PC-3 (cell line): ENCODE measurements around the gene CCL1.

ENCODE experiments used
- EZH2 ChIP-seq: fragments of 300-600 bp; sonication (generic); IDR thresholded peaks from one replicate; pipeline ENCODE4 v1.6.1; 2017; ENCODE audit warnings: antibody characterized with exemption, mild to moderate bottlenecking, low read length; ENCODE audit not compliant: unreplicated experiment
- TF ChIP-seq, protein P1 (sequence below): fragments of 300-600 bp; sonication (generic); conservative IDR thresholded peaks from 2 replicates; pipeline ENCODE4 v1.5.1; 2017; ENCODE audit warnings: antibody characterized with exemption, low read depth, mild to moderate bottlenecking, low read length

- TF ChIP-seq, protein P1, sequence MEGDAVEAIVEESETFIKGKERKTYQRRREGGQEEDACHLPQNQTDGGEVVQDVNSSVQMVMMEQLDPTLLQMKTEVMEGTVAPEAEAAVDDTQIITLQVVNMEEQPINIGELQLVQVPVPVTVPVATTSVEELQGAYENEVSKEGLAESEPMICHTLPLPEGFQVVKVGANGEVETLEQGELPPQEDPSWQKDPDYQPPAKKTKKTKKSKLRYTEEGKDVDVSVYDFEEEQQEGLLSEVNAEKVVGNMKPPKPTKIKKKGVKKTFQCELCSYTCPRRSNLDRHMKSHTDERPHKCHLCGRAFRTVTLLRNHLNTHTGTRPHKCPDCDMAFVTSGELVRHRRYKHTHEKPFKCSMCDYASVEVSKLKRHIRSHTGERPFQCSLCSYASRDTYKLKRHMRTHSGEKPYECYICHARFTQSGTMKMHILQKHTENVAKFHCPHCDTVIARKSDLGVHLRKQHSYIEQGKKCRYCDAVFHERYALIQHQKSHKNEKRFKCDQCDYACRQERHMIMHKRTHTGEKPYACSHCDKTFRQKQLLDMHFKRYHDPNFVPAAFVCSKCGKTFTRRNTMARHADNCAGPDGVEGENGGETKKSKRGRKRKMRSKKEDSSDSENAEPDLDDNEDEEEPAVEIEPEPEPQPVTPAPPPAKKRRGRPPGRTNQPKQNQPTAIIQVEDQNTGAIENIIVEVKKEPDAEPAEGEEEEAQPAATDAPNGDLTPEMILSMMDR = no peak
- no peak for TF ChIP-seq EZH2
Measured at GRCh38 chr17:34368946-34369500, 6.0 kb upstream of the CCL1 start.
